Astrocyte (in vitro differentiated cells and primary cell): ENCODE data around the gene NRP1. TPM values are rescaled to one million over a fixed set of nuclear protein-coding genes. Genes with fewer than 3 reads are reported as not detected.
A peak's percentile ranks its signal among the peaks of the same experiment; 100 is the strongest.

ENCODE experiments used
- DNase-seq: peaks from one replicate; pipeline ENCODE4 v3.0.0-alpha.2; 2010; ENCODE audit warnings: low read depth
- FAIRE-seq: peaks from 2 replicates; lab custom pipeline; 2011; peaks lifted over from hg19 to GRCh38; lab: Jason Lieb, UNC
- H2AFZ ChIP-seq: 2 replicates; pipeline ENCODE4 v1.6.0; 2012; ENCODE audit warnings: low read depth, low read length, inconsistent platforms
- H3K27ac ChIP-seq: 2 replicates; pipeline ENCODE4 v1.5.1; 2011; ENCODE audit warnings: low read depth, low read length, inconsistent platforms
- H3K27me3 ChIP-seq: 2 replicates; pipeline ENCODE4 v1.6.0; 2011; ENCODE audit warnings: low read length, inconsistent platforms; ENCODE audit not compliant: insufficient read depth
- H3K36me3 ChIP-seq: 2 replicates; pipeline ENCODE4 v1.5.1; 2011; ENCODE audit warnings: low read length, inconsistent platforms; ENCODE audit not compliant: insufficient read depth
- H3K4me1 ChIP-seq: 2 replicates; pipeline ENCODE4 v1.5.1; 2011; ENCODE audit warnings: low read length, inconsistent platforms; ENCODE audit not compliant: insufficient read depth
- H3K4me2 ChIP-seq: 2 replicates; pipeline ENCODE4 v1.6.0; 2012; ENCODE audit warnings: low read length, inconsistent platforms
- H3K4me3 ChIP-seq: 2 replicates; pipeline ENCODE4 v1.5.1; 2011; ENCODE audit warnings: low read depth, mild to moderate bottlenecking, low read length, inconsistent platforms; ENCODE audit not compliant: insufficient read depth
- H3K79me2 ChIP-seq: 2 replicates; pipeline ENCODE4 v1.6.0; 2012; ENCODE audit warnings: mild to moderate bottlenecking, low read length, inconsistent platforms; ENCODE audit not compliant: insufficient read depth
- H3K9ac ChIP-seq: 2 replicates; pipeline ENCODE4 v1.6.0; 2012; ENCODE audit warnings: mild to moderate bottlenecking, low read length, inconsistent platforms
- H3K9me3 ChIP-seq: 2 replicates; pipeline ENCODE4 v1.5.1; 2012; ENCODE audit warnings: low read depth, mild to moderate bottlenecking, low read length, inconsistent platforms; ENCODE audit not compliant: insufficient read depth
- H4K20me1 ChIP-seq: 2 replicates; pipeline ENCODE4 v1.6.0; 2012; ENCODE audit warnings: low read length, inconsistent platforms; ENCODE audit not compliant: insufficient read depth
- H3K27ac Mint-ChIP-seq: one replicate; pipeline ENCODE4 v1.8.0; 2021; ENCODE audit warnings: mild to moderate bottlenecking, mixed read lengths; ENCODE audit not compliant: unreplicated experiment
- H3K27me3 Mint-ChIP-seq: one replicate; pipeline ENCODE4 v1.8.0; 2021; ENCODE audit warnings: low read depth, mixed read lengths; ENCODE audit not compliant: unreplicated experiment
- H3K36me3 Mint-ChIP-seq: one replicate; pipeline ENCODE4 v1.8.0; 2021; ENCODE audit warnings: low read depth, mixed read lengths; ENCODE audit not compliant: unreplicated experiment
- H3K4me1 Mint-ChIP-seq: one replicate; pipeline ENCODE4 v1.8.0; 2021; ENCODE audit warnings: low read depth, mixed read lengths; ENCODE audit not compliant: unreplicated experiment
- H3K4me3 Mint-ChIP-seq: one replicate; pipeline ENCODE4 v1.8.0; 2021; ENCODE audit warnings: mild to moderate bottlenecking, moderate library complexity, mixed read lengths; ENCODE audit not compliant: unreplicated experiment
- H3K9me3 Mint-ChIP-seq: one replicate; pipeline ENCODE4 v1.8.0; 2021; ENCODE audit warnings: mild to moderate bottlenecking, mixed read lengths; ENCODE audit not compliant: unreplicated experiment
- CTCF ChIP-seq: IDR thresholded peaks from 2 replicates; pipeline ENCODE4 v1.5.1; 2011; ENCODE audit warnings: low read depth, mild to moderate bottlenecking, inconsistent platforms, low read length, moderate library complexity; ENCODE audit not compliant: insufficient read depth
- EZH2 ChIP-seq: IDR thresholded peaks from 2 replicates; pipeline ENCODE4 v1.6.1; 2012; ENCODE audit warnings: mild to moderate bottlenecking, low read length, inconsistent platforms; ENCODE audit not compliant: insufficient read depth
- total RNA-seq: library from RNA; stranded (reverse); gene quantifications from 2 replicates; pipeline ENCODE4 v1.2.1, GENCODE V29; 2021

Gene NRP1
- total RNA-seq, 1 donor from 2014 or later, result 59.4 TPM

GRCh38 chr10:33150146-33150545, 184.3 kb downstream of the NRP1 start:
- peaks cover 10% of the 10 kb centered on the region for H3K4me1 ChIP-seq
- Mint-ChIP-seq H3K27me3 (peaks cover 3% of the 10 kb centered on the region), H3K36me3 (no peaks in the 10 kb centered on the region), H3K27ac (no peak overlapping the region), H3K4me3 (no peak overlapping the region), H3K9me3 (peaks cover 9% of the 10 kb centered on the region), H3K4me1 (peaks cover 6% of the 10 kb centered on the region)
- no peak for FAIRE-seq
- no peak for DNase-seq
- no peaks in the 10 kb centered on the region for H3K27me3 ChIP-seq
- H2AFZ ChIP-seq, result no peak overlapping the region
- H3K36me3 ChIP-seq, result no peaks in the 10 kb centered on the region
- H3K79me2 ChIP-seq, result no peaks in the 10 kb centered on the region
- H3K9ac ChIP-seq, result no peak overlapping the region
- H3K27ac ChIP-seq, result no peak overlapping the region
- H4K20me1 ChIP-seq, result no peaks in the 10 kb centered on the region
- no peaks in the 10 kb centered on the region for H3K9me3 ChIP-seq
- TF ChIP-seq CTCF (no peak), EZH2 (no peak)
- no peak overlapping the region for H3K4me3 ChIP-seq
- no peak overlapping the region for H3K4me2 ChIP-seq

GRCh38 chr10:33147013-33147310, 187.5 kb downstream of the NRP1 start:
- H3K79me2 ChIP-seq, result no peaks in the 10 kb centered on the region
- H3K4me1 ChIP-seq, result peaks cover 27% of the 10 kb centered on the region
- H3K4me2 ChIP-seq, result no peak overlapping the region
- peaks cover 19% of the 10 kb centered on the region for H3K4me1 Mint-ChIP-seq
- no peaks in the 10 kb centered on the region for H3K27me3 ChIP-seq
- no peak overlapping the region for H3K4me3 ChIP-seq
- peaks cover 12% of the 10 kb centered on the region for H3K9me3 Mint-ChIP-seq
- no peaks in the 10 kb centered on the region for H3K9me3 ChIP-seq
- H3K36me3 Mint-ChIP-seq, result no peaks in the 10 kb centered on the region
- H3K27me3 Mint-ChIP-seq, result no peaks in the 10 kb centered on the region
- no peak overlapping the region for H3K4me3 Mint-ChIP-seq
- FAIRE-seq (no peak), DNase-seq (no peak)
- H3K9ac ChIP-seq, result no peak overlapping the region
- TF ChIP-seq CTCF (no peak), EZH2 (no peak)
- H2AFZ ChIP-seq, result peak overlapping the region; percentile 13
- H3K27ac ChIP-seq, result no peak overlapping the region
- H4K20me1 ChIP-seq, result no peaks in the 10 kb centered on the region
- no peak overlapping the region for H3K27ac Mint-ChIP-seq
- H3K36me3 ChIP-seq, result no peaks in the 10 kb centered on the region

- no peak for FAIRE-seq
- no peaks in the 10 kb centered on the region for H3K27me3 Mint-ChIP-seq
- no peak for DNase-seq
- Histone ChIP-seq H3K4me2 (no peak overlapping the region), H3K36me3 (no peaks in the 10 kb centered on the region), H3K9me3 (no peaks in the 10 kb centered on the region), H4K20me1 (no peaks in the 10 kb centered on the region), H3K27me3 (no peaks in the 10 kb centered on the region), H3K9ac (no peak overlapping the region), H3K27ac (no peak overlapping the region), H3K4me3 (no peak overlapping the region), H2AFZ (no peak overlapping the region), H3K79me2 (no peaks in the 10 kb centered on the region), H3K4me1 (peaks cover 27% of the 10 kb centered on the region)
- H3K4me1 Mint-ChIP-seq, result peaks cover 19% of the 10 kb centered on the region
- peaks cover 12% of the 10 kb centered on the region for H3K9me3 Mint-ChIP-seq
- H3K36me3 Mint-ChIP-seq, result no peaks in the 10 kb centered on the region
- no peak overlapping the region for H3K4me3 Mint-ChIP-seq
- TF ChIP-seq CTCF, result no peak
- no peak for TF ChIP-seq EZH2
- no peak overlapping the region for H3K27ac Mint-ChIP-seq
These were observed 188.1 kb downstream of the NRP1 start for GRCh38 chr10:33146189-33147012.
